ENCODE data around the gene UST.

GRCh38 chr6:149031859-149032598, 285.2 kb downstream of the UST start:
- TF ChIP-seq POLR2A (IDR thresholded peaks at IDR 0.05; ENCODE audit: low read length) (no peak), GATA1 (IDR thresholded peaks at IDR 0.05; ENCODE audit: low read depth, low read length) (no peak)

Measured in erythroblast (primary cell).